ENCODE data around the gene ECE2.

ECE2 gene

GRCh38 chr3:184277366-184277765 lies 1.5 kb downstream of the ECE2 start:
- in situ Hi-C loops (cut with HindIII; ENCODE audit: low pct_ligation_motif_present, low sequenced_read_pairs) = no loop called here
- TF ChIP-seq, protein P1, sequence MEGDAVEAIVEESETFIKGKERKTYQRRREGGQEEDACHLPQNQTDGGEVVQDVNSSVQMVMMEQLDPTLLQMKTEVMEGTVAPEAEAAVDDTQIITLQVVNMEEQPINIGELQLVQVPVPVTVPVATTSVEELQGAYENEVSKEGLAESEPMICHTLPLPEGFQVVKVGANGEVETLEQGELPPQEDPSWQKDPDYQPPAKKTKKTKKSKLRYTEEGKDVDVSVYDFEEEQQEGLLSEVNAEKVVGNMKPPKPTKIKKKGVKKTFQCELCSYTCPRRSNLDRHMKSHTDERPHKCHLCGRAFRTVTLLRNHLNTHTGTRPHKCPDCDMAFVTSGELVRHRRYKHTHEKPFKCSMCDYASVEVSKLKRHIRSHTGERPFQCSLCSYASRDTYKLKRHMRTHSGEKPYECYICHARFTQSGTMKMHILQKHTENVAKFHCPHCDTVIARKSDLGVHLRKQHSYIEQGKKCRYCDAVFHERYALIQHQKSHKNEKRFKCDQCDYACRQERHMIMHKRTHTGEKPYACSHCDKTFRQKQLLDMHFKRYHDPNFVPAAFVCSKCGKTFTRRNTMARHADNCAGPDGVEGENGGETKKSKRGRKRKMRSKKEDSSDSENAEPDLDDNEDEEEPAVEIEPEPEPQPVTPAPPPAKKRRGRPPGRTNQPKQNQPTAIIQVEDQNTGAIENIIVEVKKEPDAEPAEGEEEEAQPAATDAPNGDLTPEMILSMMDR (IDR thresholded peaks at IDR 0.05; ENCODE audit: low read depth, low read length, missing control alignments) = no peak
- no peak overlapping the region for H3K27ac ChIP-seq
- peaks cover 21% of the 10 kb centered on the region for H3K27me3 ChIP-seq (replicated peaks)
- no peaks in the 10 kb centered on the region for H3K36me3 ChIP-seq (replicated peaks)
- H3K4me3 ChIP-seq (ENCODE audit: low read depth, low read length) = no peak overlapping the region
- no peak for DNase-seq

DNA sequence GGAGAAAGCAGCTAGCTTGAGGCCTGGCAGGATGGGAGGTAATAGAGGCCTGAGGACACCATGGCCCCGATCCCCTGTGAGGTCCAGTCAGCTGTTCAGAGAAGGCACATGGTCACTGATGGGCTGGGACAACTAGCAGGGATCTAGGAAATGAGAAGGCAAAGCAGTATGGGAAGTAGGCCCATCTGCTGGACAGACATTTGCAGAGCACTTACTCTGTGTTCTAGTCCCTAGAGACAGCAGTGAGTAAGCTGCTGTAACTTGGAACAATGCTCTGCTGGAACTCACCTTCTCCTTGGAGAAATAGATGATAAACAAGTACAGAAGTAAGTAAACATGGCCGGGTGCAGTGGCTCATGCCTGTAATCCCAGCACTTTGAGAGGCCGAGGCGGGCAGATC lies 7.1 kb downstream of the ECE2 start:
- TF ChIP-seq, protein P1 (IDR thresholded peaks at IDR 0.05; ENCODE audit: low read depth, low read length, missing control alignments) = no peak
- no peak overlapping the region for H3K4me3 ChIP-seq (ENCODE audit: low read depth, low read length)
- no peak overlapping the region for H3K27ac ChIP-seq
- no peaks in the 10 kb centered on the region for H3K27me3 ChIP-seq (replicated peaks)
- in situ Hi-C loops (cut with HindIII; ENCODE audit: low pct_ligation_motif_present, low sequenced_read_pairs) = no loop called here
- H3K36me3 ChIP-seq (replicated peaks) = no peaks in the 10 kb centered on the region
- no peak for DNase-seq

GRCh38 chr3:184283681-184284080 lies 7.9 kb downstream of the ECE2 start:
- in situ Hi-C loops (cut with HindIII; ENCODE audit: low pct_ligation_motif_present, low sequenced_read_pairs) = no loop called here
- Histone ChIP-seq H3K4me3 (ENCODE audit: low read depth, low read length) (no peak overlapping the region), H3K27me3 (replicated peaks) (no peaks in the 10 kb centered on the region), H3K27ac (no peak overlapping the region), H3K36me3 (replicated peaks) (no peaks in the 10 kb centered on the region)
- no peak for DNase-seq
- TF ChIP-seq, protein P1 (IDR thresholded peaks at IDR 0.05; ENCODE audit: low read depth, low read length, missing control alignments) = no peak

DNA sequence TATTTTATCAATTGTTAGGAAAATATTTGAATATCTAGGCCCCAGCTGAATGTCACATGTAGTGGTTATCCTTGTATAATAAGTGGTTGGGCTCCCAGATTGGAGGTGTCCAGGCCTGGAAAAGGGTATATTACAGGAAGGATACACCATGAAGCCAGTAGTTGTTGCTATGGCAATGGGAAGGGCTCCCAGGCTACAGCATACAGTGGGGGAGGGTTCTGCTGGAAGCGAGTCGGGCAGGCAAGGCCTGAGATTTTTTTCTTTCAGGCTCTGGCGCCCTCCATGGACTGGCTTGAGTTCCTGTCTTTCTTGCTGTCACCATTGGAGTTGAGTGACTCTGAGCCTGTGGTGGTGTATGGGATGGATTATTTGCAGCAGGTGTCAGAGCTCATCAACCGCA lies 8.9 kb downstream of the ECE2 start:
- DNase-seq = peak; percentile 84
- Histone ChIP-seq H3K4me3 (ENCODE audit: low read depth, low read length) (no peak overlapping the region), H3K27me3 (replicated peaks) (no peaks in the 10 kb centered on the region), H3K27ac (no peak overlapping the region), H3K36me3 (replicated peaks) (no peaks in the 10 kb centered on the region)
- in situ Hi-C loops (cut with HindIII; ENCODE audit: low pct_ligation_motif_present, low sequenced_read_pairs) = no loop called here
- TF ChIP-seq, protein P1 (IDR thresholded peaks at IDR 0.05; ENCODE audit: low read depth, low read length, missing control alignments) = peak; percentile 69

- no peak overlapping the region for H3K27ac ChIP-seq
- H3K36me3 ChIP-seq (replicated peaks) = no peaks in the 10 kb centered on the region
- no peaks in the 10 kb centered on the region for H3K27me3 ChIP-seq (replicated peaks)
- TF ChIP-seq, protein P1 (IDR thresholded peaks at IDR 0.05; ENCODE audit: low read depth, low read length, missing control alignments) = peak; percentile 76
- in situ Hi-C loops (cut with HindIII; ENCODE audit: low pct_ligation_motif_present, low sequenced_read_pairs) = no loop called here
- H3K4me3 ChIP-seq (ENCODE audit: low read depth, low read length) = no peak overlapping the region
- DNase-seq = peak; percentile 29
Observed at GRCh38 chr3:184289426-184289938, 13.7 kb downstream of the ECE2 start.

DNA sequence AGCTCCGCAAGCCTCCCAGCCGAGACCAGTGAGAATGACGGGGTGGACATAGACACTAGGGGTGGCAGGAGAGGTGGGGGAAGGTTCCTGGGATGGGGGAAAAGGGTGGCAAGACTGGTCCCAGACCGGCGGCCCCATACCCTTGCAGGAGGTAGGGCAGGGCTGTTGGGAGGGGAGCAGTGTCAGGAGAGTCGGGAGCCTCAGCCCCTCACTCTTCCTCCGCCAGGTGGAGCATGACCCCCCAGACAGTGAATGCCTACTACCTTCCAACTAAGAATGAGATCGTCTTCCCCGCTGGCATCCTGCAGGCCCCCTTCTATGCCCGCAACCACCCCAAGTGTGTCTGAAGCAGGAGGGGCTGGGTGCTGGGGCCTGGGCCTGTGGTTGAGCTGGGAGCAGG lies 14.5 kb downstream of the ECE2 start:
- TF ChIP-seq, protein P1 (IDR thresholded peaks at IDR 0.05; ENCODE audit: low read depth, low read length, missing control alignments) = no peak
- no peak overlapping the region for H3K27ac ChIP-seq
- H3K27me3 ChIP-seq (replicated peaks) = no peaks in the 10 kb centered on the region
- no peaks in the 10 kb centered on the region for H3K36me3 ChIP-seq (replicated peaks)
- H3K4me3 ChIP-seq (ENCODE audit: low read depth, low read length) = no peak overlapping the region
- DNase-seq = no peak
- in situ Hi-C loops (cut with HindIII; ENCODE audit: low pct_ligation_motif_present, low sequenced_read_pairs) = no loop called here
